K562 (cell line): ENCODE data around the gene DENR. TPM values are rescaled to one million over a fixed set of nuclear protein-coding genes. Genes with fewer than 3 reads are reported as not detected.

Experiments
- CBX2 ChIP-seq: fragments of 200-600 bp; sonication (generic); IDR thresholded peaks from one replicate; pipeline ENCODE4 v1.6.1; 2012; ENCODE audit warnings: mild to moderate bottlenecking, low read length, inconsistent platforms; ENCODE audit not compliant: insufficient read depth, poor library complexity, severe bottlenecking
- CUX1 ChIP-seq: fragments of 200-800 bp; sonication (Bioruptor generic); IDR thresholded peaks from 2 replicates; pipeline ENCODE4 v1.6.1; 2016; ENCODE audit warnings: missing genetic modification characterization, missing compliant biosample characterization
- EHMT2 ChIP-seq: fragments of 450-650 bp; IDR thresholded peaks from 2 replicates; pipeline ENCODE4 v1.6.1; 2018; ENCODE audit warnings: antibody characterized with exemption
- HDGF ChIP-seq: fragments of 450-650 bp; IDR thresholded peaks from 2 replicates; pipeline ENCODE4 v1.6.1; 2016
- HNRNPK ChIP-seq: fragments of 200-400 bp; formaldehyde crosslinking; IDR thresholded peaks from one replicate; pipeline ENCODE4 v1.6.1; 2018; ENCODE audit warnings: mild to moderate bottlenecking, low read depth, low read length; ENCODE audit not compliant: poor library complexity, severe bottlenecking
- KDM4B ChIP-seq, 2 experiments: fragments of 450-650 bp in 1 of 2; sonication (generic) in 1 of 2; IDR thresholded peaks; 2 replicates each; pipeline ENCODE4 v1.6.1; 2016 to 2017; ENCODE audit warnings: borderline replicate concordance in 2 of 2, antibody characterized with exemption in 1 of 2, low read depth in 1 of 2, mild to moderate bottlenecking in 1 of 2
- SMARCA4 ChIP-seq: fragments of 450-650 bp; IDR thresholded peaks from 2 replicates; pipeline ENCODE4 v1.6.1; 2016
- SP2 ChIP-seq: IDR thresholded peaks from 2 replicates; pipeline ENCODE4 v1.6.1; 2011; ENCODE audit warnings: mild to moderate bottlenecking, low read depth, low read length, moderate library complexity; ENCODE audit not compliant: poor library complexity, severe bottlenecking; ENCODE audit errors: extremely low read depth
- TCF3 ChIP-seq: sonication (generic); formaldehyde crosslinking; IDR thresholded peaks from 2 replicates; pipeline ENCODE4 v1.4.0; 2020; ENCODE audit warnings: mild to moderate bottlenecking, missing genetic modification reagents
- YY1 ChIP-seq, 3 experiments: IDR thresholded peaks; 2 replicates each; pipeline ENCODE4 v1.6.1; 2011; ENCODE audit warnings: low read length in 2 of 3, mild to moderate bottlenecking in 2 of 3, moderate library complexity in 2 of 3, borderline replicate concordance in 1 of 3, control low read depth in 1 of 3, low read depth in 1 of 3; ENCODE audit not compliant: insufficient read depth in 3 of 3, insufficient replicate concordance in 2 of 3, control insufficient read depth in 1 of 3, insufficient read length in 1 of 3; ENCODE audit errors: extremely low read depth in 1 of 3
- ZBTB1 ChIP-seq: sonication (generic); formaldehyde crosslinking; IDR thresholded peaks from 2 replicates; pipeline ENCODE4 v1.8.1; 2023; ENCODE audit warnings: missing genetic modification reagents, low read depth, mild to moderate bottlenecking, borderline replicate concordance
- ZNF551 ChIP-seq: fragments of 250-450 bp; sonication (Bioruptor Pico); IDR thresholded peaks from 2 replicates; pipeline ENCODE4 v1.5.0; 2021; ENCODE audit warnings: mild to moderate bottlenecking, moderate library complexity
- polyA plus RNA-seq, 8 experiments: library from polyadenylated mRNA; depleted of rRNA in 4 of 8; stranded (reverse) in 5 of 8; unstranded in 3 of 8; fragments of >200 nt; fragmentation: Nextera tagmentation in 2 of 8; fragmentation: Illumina TruSeq in 1 of 8; extraction: Ambion mirVana in 2 of 8; extraction: Trizol in 1 of 8; gene quantifications; 2 replicates each; pipeline versions ENCODE4 v1.2.1 to v1.2.3, GENCODE V29; 2011 to 2014; ENCODE audit warnings: inconsistent platforms in 1 of 8, missing spikeins in 1 of 8
- total RNA-seq, 7 experiments: library from RNA; depleted of rRNA in 6 of 7; stranded (reverse); fragments of >200 nt in 6 of 7; fragmentation: Illumina TruSeq in 2 of 7; extraction: Trizol in 2 of 7; gene quantifications; 2 replicates each; pipeline versions ENCODE4 v1.2.1 to v1.2.3, GENCODE V29; 2011 to 2021; ENCODE audit warnings: low replicate concordance in 1 of 7
- TF ChIP-seq, protein P1 (sequence below): sonication (generic); formaldehyde crosslinking; IDR thresholded peaks from 2 replicates; pipeline ENCODE4 v1.8.0; 2023; ENCODE audit warnings: mild to moderate bottlenecking, missing genetic modification reagents
- TF ChIP-seq, protein P2 (sequence below): fragments of 250-450 bp; sonication (Bioruptor Pico); IDR thresholded peaks from 2 replicates; pipeline ENCODE4 v1.8.0; 2021; ENCODE audit warnings: moderate library complexity, mild to moderate bottlenecking, inconsistent platforms
- TF ChIP-seq, protein P3 (sequence below): fragments of 150-350 bp; IDR thresholded peaks from 2 replicates; pipeline ENCODE4 v1.6.1; 2014; ENCODE audit warnings: low read depth, mild to moderate bottlenecking, low read length, borderline replicate concordance

Gene DENR
- total and polyA plus RNA-seq, 9 of the 15 experiments (the other 6 are each of a cell fraction or from before 2014, with no cell fraction given) = 32.5 to 77.4 (median 54.7) TPM

- TF ChIP-seq, protein P1, sequence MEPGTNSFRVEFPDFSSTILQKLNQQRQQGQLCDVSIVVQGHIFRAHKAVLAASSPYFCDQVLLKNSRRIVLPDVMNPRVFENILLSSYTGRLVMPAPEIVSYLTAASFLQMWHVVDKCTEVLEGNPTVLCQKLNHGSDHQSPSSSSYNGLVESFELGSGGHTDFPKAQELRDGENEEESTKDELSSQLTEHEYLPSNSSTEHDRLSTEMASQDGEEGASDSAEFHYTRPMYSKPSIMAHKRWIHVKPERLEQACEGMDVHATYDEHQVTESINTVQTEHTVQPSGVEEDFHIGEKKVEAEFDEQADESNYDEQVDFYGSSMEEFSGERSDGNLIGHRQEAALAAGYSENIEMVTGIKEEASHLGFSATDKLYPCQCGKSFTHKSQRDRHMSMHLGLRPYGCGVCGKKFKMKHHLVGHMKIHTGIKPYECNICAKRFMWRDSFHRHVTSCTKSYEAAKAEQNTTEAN (CRISPR knock-in tag) = no peak
- TF ChIP-seq, protein P2, sequence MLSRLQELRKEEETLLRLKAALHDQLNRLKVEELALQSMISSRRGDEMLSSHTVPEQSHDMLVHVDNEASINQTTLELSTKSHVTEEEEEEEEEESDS (CRISPR knock-in tag) = no peak
- TF ChIP-seq, protein P3, sequence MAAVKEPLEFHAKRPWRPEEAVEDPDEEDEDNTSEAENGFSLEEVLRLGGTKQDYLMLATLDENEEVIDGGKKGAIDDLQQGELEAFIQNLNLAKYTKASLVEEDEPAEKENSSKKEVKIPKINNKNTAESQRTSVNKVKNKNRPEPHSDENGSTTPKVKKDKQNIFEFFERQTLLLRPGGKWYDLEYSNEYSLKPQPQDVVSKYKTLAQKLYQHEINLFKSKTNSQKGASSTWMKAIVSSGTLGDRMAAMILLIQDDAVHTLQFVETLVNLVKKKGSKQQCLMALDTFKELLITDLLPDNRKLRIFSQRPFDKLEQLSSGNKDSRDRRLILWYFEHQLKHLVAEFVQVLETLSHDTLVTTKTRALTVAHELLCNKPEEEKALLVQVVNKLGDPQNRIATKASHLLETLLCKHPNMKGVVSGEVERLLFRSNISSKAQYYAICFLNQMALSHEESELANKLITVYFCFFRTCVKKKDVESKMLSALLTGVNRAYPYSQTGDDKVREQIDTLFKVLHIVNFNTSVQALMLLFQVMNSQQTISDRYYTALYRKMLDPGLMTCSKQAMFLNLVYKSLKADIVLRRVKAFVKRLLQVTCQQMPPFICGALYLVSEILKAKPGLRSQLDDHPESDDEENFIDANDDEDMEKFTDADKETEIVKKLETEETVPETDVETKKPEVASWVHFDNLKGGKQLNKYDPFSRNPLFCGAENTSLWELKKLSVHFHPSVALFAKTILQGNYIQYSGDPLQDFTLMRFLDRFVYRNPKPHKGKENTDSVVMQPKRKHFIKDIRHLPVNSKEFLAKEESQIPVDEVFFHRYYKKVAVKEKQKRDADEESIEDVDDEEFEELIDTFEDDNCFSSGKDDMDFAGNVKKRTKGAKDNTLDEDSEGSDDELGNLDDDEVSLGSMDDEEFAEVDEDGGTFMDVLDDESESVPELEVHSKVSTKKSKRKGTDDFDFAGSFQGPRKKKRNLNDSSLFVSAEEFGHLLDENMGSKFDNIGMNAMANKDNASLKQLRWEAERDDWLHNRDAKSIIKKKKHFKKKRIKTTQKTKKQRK = no peak
- TF ChIP-seq HDGF (no peak), SP2 (no peak), YY1 (IDR thresholded peaks at IDR 0.05; ENCODE audit: borderline replicate concordance in 1 of 3, control insufficient read depth in 1 of 3, extremely low read depth in 1 of 3, insufficient read depth in 3 of 3, insufficient read length in 1 of 3, insufficient replicate concordance in 2 of 3, low read depth in 1 of 3, low read length in 2 of 3) (no peak), HNRNPK (no peak), SMARCA4 (peak; percentile 33; the same call in 1 of the 2 replicates), ZNF551 (no peak), CUX1 (CRISPR knock-in tag) (no peak), TCF3 (CRISPR knock-in tag) (peak; percentile 64), CBX2 (no peak), EHMT2 (no peak), KDM4B (IDR thresholded peaks at IDR 0.05; ENCODE audit: borderline replicate concordance in 2 of 2, low read depth in 1 of 2) (no peak), ZBTB1 (CRISPR knock-in tag) (no peak)
Observed at GRCh38 chr12:122793685-122794106, 41.1 kb downstream of the DENR start (continued).
